ENCODE results near the gene GRM1. TPM values are rescaled to one million over a fixed set of nuclear protein-coding genes. Genes with fewer than 3 reads are reported as not detected.

GRM1 gene
- total RNA-seq, 4 donors from 2014 or later = not detected

- DNase-seq = no peak
- Histone ChIP-seq H3K4me3 (no peak overlapping the region), H3K4me1 (no peaks in the 10 kb centered on the region), H3K27me3 (no peaks in the 10 kb centered on the region), H3K27ac (no peak overlapping the region), H3K36me3 (no peaks in the 10 kb centered on the region), H3K9me3 (no peaks in the 10 kb centered on the region)
- intact Hi-C loops (cut with DNase I) = no loop called here
- TF ChIP-seq, protein P1, sequence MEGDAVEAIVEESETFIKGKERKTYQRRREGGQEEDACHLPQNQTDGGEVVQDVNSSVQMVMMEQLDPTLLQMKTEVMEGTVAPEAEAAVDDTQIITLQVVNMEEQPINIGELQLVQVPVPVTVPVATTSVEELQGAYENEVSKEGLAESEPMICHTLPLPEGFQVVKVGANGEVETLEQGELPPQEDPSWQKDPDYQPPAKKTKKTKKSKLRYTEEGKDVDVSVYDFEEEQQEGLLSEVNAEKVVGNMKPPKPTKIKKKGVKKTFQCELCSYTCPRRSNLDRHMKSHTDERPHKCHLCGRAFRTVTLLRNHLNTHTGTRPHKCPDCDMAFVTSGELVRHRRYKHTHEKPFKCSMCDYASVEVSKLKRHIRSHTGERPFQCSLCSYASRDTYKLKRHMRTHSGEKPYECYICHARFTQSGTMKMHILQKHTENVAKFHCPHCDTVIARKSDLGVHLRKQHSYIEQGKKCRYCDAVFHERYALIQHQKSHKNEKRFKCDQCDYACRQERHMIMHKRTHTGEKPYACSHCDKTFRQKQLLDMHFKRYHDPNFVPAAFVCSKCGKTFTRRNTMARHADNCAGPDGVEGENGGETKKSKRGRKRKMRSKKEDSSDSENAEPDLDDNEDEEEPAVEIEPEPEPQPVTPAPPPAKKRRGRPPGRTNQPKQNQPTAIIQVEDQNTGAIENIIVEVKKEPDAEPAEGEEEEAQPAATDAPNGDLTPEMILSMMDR (IDR thresholded peaks at IDR 0.05) = no peak
- TF ChIP-seq POLR2A (IDR thresholded peaks at IDR 0.05) = no peak
- WGBS, 2 donors = 29 to 31% methylated on average over 2 of the region's 2 CpGs
Observed at GRCh38 chr6:146191612-146192011, 162.8 kb downstream of the GRM1 start.

DNA sequence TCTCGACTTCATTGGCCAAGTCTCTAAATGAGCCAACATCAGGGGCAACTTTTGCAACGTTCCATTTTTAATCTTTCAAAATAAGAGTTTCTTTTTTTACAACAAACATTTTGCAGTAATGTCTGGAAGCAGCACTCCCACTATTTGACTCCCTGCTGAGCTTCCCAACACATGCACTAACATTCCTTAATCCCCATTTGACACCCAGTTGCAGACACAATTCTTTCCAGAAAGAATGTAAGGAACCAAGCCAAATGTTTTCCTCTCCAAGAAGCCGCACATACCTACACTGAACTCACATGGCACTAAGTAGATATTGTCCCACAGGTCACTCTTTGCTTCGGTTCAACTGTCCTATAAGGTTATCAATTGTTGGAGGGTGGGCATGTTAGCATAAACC is 165.6 kb downstream of the GRM1 start:
- Histone ChIP-seq H3K27ac (no peak overlapping the region), H3K36me3 (no peaks in the 10 kb centered on the region), H3K9me3 (no peaks in the 10 kb centered on the region), H3K27me3 (no peaks in the 10 kb centered on the region), H3K4me1 (no peaks in the 10 kb centered on the region), H3K4me3 (no peak overlapping the region)
- DNase-seq = no peak
- WGBS, 2 donors = 42 to 56% methylated on average over 4 of the region's 4 CpGs
- TF ChIP-seq, protein P1 (IDR thresholded peaks at IDR 0.05) = no peak
- no peak for TF ChIP-seq POLR2A (IDR thresholded peaks at IDR 0.05)
- intact Hi-C loops (cut with DNase I) = no loop called here

GRCh38 chr6:146200176-146200575 is 171.3 kb downstream of the GRM1 start:
- no peak overlapping the region for H3K4me3 ChIP-seq
- no peak for DNase-seq
- intact Hi-C loops (cut with DNase I) = no loop called here
- no peaks in the 10 kb centered on the region for H3K9me3 ChIP-seq
- no peaks in the 10 kb centered on the region for H3K27me3 ChIP-seq
- 39 to 54% methylated on average over 2 of the region's 2 CpGs for WGBS, 2 donors
- no peak overlapping the region for H3K27ac ChIP-seq
- no peaks in the 10 kb centered on the region for H3K36me3 ChIP-seq
- no peak for TF ChIP-seq POLR2A (IDR thresholded peaks at IDR 0.05)
- TF ChIP-seq, protein P1 (IDR thresholded peaks at IDR 0.05) = no peak
- H3K4me1 ChIP-seq = no peaks in the 10 kb centered on the region

GRCh38 chr6:146202570-146202969 is 173.7 kb downstream of the GRM1 start:
- Histone ChIP-seq H3K9me3 (no peaks in the 10 kb centered on the region), H3K4me1 (no peaks in the 10 kb centered on the region), H3K4me3 (no peak overlapping the region), H3K27ac (no peak overlapping the region), H3K27me3 (no peaks in the 10 kb centered on the region), H3K36me3 (no peaks in the 10 kb centered on the region)
- no peak for DNase-seq
- TF ChIP-seq, protein P1 (IDR thresholded peaks at IDR 0.05) = no peak
- TF ChIP-seq POLR2A (IDR thresholded peaks at IDR 0.05) = no peak
- intact Hi-C loops (cut with DNase I) = no loop called here
- WGBS, 2 donors = 63 to 78% methylated on average over 9 of the region's 9 CpGs

DNA sequence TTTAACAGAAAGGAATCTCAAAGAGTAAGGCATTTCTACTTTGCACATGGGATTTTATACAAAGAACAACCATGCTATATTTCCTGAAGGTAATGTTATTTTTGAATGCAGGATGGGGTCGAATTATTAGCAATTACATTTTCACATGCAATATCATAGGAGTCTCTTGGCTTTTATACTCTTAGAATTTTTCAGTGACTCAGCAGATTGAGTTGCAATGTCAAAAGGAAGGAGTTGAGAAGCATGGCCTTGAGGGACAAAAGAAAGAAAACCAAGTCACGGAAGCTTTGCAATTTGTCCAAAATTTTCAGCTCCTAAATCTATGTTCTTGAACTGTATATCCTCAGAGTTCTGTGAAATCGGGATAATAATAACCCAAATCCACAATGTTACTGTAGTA is 181.1 kb downstream of the GRM1 start:
- H3K36me3 ChIP-seq = no peaks in the 10 kb centered on the region
- no peak for DNase-seq
- 70 to 71% methylated on average over 3 of the region's 3 CpGs for WGBS, 2 donors
- no peak overlapping the region for H3K27ac ChIP-seq
- TF ChIP-seq POLR2A (IDR thresholded peaks at IDR 0.05) = no peak
- TF ChIP-seq, protein P1 (IDR thresholded peaks at IDR 0.05) = no peak
- no peaks in the 10 kb centered on the region for H3K4me1 ChIP-seq
- H3K27me3 ChIP-seq = no peaks in the 10 kb centered on the region
- no peaks in the 10 kb centered on the region for H3K9me3 ChIP-seq
- H3K4me3 ChIP-seq = no peak overlapping the region
- intact Hi-C loops (cut with DNase I) = no loop called here

All from esophagus squamous epithelium (tissue), 5 donors.